Peyer's patch (tissue), 4 donors: ENCODE measurements around the gene SH3BP1.

Source experiments
- POLR2A ChIP-seq, 2 donors: fragments of 450-650 bp; IDR thresholded peaks; one replicate each; pipeline ENCODE4 v1.5.1; 2017; ENCODE audit warnings: antibody characterized with exemption in 2 of 2, mild to moderate bottlenecking in 2 of 2, moderate library complexity in 2 of 2
- TF ChIP-seq, protein P1 (sequence below), 6 experiments: fragments of 450-650 bp in 4 of 6; fragments of 200-600 bp in 2 of 6; sonication (generic) in 1 of 6; IDR thresholded peaks; one replicate each; pipeline ENCODE4 v1.5.1; 2017 to 2019; ENCODE audit warnings: antibody characterized with exemption in 6 of 6, mild to moderate bottlenecking in 3 of 6, moderate library complexity in 1 of 6

GRCh38 chr22:37639771-37640590, 512 bp downstream of the SH3BP1 start:
- TF ChIP-seq, protein P1, sequence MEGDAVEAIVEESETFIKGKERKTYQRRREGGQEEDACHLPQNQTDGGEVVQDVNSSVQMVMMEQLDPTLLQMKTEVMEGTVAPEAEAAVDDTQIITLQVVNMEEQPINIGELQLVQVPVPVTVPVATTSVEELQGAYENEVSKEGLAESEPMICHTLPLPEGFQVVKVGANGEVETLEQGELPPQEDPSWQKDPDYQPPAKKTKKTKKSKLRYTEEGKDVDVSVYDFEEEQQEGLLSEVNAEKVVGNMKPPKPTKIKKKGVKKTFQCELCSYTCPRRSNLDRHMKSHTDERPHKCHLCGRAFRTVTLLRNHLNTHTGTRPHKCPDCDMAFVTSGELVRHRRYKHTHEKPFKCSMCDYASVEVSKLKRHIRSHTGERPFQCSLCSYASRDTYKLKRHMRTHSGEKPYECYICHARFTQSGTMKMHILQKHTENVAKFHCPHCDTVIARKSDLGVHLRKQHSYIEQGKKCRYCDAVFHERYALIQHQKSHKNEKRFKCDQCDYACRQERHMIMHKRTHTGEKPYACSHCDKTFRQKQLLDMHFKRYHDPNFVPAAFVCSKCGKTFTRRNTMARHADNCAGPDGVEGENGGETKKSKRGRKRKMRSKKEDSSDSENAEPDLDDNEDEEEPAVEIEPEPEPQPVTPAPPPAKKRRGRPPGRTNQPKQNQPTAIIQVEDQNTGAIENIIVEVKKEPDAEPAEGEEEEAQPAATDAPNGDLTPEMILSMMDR (IDR thresholded peaks at IDR 0.05), result no peak
- no peak for TF ChIP-seq POLR2A (IDR thresholded peaks at IDR 0.05)
